ENCODE measurements around the gene DOHH.

The DOHH gene

DNA sequence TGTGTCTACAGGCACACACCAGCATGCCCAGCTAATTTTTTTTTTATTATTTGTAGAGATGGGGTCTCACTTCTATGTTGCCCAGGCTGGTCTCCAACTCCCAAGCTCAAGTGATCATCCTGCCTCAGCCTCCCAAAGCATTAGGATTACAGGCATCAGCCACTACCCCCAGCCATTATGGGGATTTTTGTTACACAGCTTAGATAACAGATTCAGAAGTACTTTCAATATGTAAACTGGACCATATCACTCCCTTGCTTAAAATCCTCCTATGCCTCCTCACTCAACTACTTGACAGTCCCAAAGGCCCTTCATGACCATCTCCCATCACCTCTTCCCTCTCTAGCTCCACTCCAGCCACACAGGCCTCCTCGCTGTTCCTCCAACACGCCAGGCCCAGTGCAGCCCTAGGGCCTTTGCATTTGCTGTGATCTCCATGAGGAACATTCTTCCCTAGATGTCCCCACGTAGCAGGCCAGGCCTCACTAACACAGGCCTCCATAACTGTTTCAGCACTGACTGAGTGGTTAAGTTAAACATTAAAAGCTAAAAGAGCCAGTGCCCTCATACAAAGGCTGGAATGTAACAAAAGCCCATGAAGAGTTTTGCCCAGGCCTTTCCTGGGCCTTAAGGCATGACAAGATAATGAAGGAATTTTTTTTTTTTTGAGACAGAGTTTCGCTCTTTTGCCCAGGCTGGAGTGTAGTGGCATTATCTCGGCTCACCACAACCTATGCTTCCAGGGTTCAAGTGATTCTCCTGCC, 2.5 kb downstream of the DOHH start:
- TF ChIP-seq, protein P1, sequence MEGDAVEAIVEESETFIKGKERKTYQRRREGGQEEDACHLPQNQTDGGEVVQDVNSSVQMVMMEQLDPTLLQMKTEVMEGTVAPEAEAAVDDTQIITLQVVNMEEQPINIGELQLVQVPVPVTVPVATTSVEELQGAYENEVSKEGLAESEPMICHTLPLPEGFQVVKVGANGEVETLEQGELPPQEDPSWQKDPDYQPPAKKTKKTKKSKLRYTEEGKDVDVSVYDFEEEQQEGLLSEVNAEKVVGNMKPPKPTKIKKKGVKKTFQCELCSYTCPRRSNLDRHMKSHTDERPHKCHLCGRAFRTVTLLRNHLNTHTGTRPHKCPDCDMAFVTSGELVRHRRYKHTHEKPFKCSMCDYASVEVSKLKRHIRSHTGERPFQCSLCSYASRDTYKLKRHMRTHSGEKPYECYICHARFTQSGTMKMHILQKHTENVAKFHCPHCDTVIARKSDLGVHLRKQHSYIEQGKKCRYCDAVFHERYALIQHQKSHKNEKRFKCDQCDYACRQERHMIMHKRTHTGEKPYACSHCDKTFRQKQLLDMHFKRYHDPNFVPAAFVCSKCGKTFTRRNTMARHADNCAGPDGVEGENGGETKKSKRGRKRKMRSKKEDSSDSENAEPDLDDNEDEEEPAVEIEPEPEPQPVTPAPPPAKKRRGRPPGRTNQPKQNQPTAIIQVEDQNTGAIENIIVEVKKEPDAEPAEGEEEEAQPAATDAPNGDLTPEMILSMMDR (IDR thresholded peaks at IDR 0.05; ENCODE audit: low read depth, low read length) = no peak
- no peak overlapping the region for H3K4me3 ChIP-seq (ENCODE audit: low read depth, low read length)

GRCh38 chr19:3496392-3497273, 3.8 kb downstream of the DOHH start:
- no peak overlapping the region for H3K4me3 ChIP-seq (ENCODE audit: low read depth, low read length)
- TF ChIP-seq, protein P1 (IDR thresholded peaks at IDR 0.05; ENCODE audit: low read depth, low read length) = no peak

- no peak overlapping the region for H3K4me3 ChIP-seq (ENCODE audit: low read depth, low read length)
- TF ChIP-seq, protein P1 (IDR thresholded peaks at IDR 0.05; ENCODE audit: low read depth, low read length) = no peak
Measured at GRCh38 chr19:3494559-3494958, 5.9 kb downstream of the DOHH start.

GRCh38 chr19:3494051-3494450, 6.4 kb downstream of the DOHH start:
- TF ChIP-seq, protein P1 (IDR thresholded peaks at IDR 0.05; ENCODE audit: low read depth, low read length) = no peak
- H3K4me3 ChIP-seq (ENCODE audit: low read depth, low read length) = no peak overlapping the region

GRCh38 chr19:3493651-3494050, 6.8 kb downstream of the DOHH start:
- TF ChIP-seq, protein P1 (IDR thresholded peaks at IDR 0.05; ENCODE audit: low read depth, low read length) = no peak
- H3K4me3 ChIP-seq (ENCODE audit: low read depth, low read length) = no peak overlapping the region

DNA sequence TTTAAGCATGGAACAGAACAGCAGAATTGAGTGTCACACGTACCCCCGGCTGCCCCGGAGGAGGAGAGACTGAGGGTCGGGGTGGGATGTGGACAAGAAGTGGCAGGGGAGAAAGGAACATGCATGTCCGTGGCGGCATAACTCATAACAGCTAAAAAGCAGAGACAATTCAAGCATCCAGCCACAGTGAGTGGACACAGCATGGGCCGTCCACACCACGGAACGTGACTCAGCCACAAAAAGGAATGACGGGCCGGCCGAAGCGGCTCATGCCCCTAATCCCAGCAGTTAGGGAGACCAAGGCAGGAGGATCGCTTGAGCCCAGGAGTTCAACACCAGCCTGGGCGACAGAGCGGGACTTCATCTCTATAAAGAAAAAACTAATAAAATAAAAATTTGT, 7.6 kb downstream of the DOHH start:
- H3K4me3 ChIP-seq (ENCODE audit: low read depth, low read length) = no peak overlapping the region

More for the DNA sequence above, 7.6 kb downstream of the DOHH start:
- TF ChIP-seq, protein P1 (IDR thresholded peaks at IDR 0.05; ENCODE audit: low read depth, low read length) = no peak
